ENCODE data around the gene OXTR. TPM values are rescaled to one million over a fixed set of nuclear protein-coding genes. Genes with fewer than 3 reads are reported as not detected.

OXTR gene
- total RNA-seq, 1 experiment from 2014 or later = 3.6 TPM

DNA sequence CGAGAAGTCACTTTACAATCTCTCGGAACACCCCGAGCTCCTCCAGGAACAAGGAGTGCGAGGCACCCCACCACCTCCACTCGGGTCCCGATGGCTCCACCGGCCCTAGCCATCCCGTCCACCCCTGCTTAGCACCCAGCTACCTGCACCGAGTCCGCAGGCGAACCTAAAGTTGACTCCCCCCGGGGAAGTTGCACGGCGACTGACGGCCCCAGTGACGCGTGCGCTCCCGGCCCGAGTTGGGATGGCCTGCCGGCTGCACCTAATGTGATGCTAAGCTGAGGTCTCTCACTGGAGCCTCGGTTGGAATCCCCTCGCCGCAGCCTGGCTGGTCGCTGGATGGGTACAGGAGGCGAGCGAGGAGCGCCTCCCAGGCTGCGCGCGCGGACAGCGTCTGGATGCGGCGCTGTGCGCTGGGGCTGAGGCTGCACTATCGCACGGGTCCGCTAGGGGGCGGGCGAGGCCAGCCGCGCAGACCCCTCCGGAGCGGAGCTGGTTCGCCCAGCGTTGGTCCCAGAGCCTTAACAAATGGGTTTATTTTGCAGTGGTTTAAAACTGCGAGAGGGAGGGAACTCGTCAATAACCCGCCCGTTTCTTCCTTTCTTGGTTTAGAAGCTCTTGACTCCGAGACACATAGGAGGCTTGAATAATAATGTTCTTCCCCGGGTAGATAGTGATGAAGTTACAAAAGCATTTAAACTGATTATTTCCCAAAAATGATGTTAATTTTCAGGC lies at the start of gene OXTR (continued):
- TF ChIP-seq, protein P1, sequence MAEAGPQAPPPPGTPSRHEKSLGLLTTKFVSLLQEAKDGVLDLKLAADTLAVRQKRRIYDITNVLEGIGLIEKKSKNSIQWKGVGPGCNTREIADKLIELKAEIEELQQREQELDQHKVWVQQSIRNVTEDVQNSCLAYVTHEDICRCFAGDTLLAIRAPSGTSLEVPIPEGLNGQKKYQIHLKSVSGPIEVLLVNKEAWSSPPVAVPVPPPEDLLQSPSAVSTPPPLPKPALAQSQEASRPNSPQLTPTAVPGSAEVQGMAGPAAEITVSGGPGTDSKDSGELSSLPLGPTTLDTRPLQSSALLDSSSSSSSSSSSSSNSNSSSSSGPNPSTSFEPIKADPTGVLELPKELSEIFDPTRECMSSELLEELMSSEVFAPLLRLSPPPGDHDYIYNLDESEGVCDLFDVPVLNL (CRISPR knock-in tag; IDR thresholded peaks at IDR 0.05; ENCODE audit: borderline replicate concordance, low read depth) = no peak
- TF ChIP-seq EMX1 (CRISPR knock-in tag; IDR thresholded peaks at IDR 0.05) = no peak
- TF ChIP-seq ZNF317 (CRISPR knock-in tag; IDR thresholded peaks at IDR 0.05; ENCODE audit: borderline replicate concordance, low read depth) = no peak
- TF ChIP-seq FOXJ3 (CRISPR knock-in tag; IDR thresholded peaks at IDR 0.05; ENCODE audit: borderline replicate concordance) = no peak
- TF ChIP-seq OVOL2 (CRISPR knock-in tag; IDR thresholded peaks at IDR 0.05; ENCODE audit: borderline replicate concordance) = no peak
- TF ChIP-seq CREM (CRISPR knock-in tag; IDR thresholded peaks at IDR 0.05) = no peak
- TF ChIP-seq, protein P2, sequence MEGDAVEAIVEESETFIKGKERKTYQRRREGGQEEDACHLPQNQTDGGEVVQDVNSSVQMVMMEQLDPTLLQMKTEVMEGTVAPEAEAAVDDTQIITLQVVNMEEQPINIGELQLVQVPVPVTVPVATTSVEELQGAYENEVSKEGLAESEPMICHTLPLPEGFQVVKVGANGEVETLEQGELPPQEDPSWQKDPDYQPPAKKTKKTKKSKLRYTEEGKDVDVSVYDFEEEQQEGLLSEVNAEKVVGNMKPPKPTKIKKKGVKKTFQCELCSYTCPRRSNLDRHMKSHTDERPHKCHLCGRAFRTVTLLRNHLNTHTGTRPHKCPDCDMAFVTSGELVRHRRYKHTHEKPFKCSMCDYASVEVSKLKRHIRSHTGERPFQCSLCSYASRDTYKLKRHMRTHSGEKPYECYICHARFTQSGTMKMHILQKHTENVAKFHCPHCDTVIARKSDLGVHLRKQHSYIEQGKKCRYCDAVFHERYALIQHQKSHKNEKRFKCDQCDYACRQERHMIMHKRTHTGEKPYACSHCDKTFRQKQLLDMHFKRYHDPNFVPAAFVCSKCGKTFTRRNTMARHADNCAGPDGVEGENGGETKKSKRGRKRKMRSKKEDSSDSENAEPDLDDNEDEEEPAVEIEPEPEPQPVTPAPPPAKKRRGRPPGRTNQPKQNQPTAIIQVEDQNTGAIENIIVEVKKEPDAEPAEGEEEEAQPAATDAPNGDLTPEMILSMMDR (IDR thresholded peaks at IDR 0.05) = peak; percentile 100
- TF ChIP-seq, protein P3, sequence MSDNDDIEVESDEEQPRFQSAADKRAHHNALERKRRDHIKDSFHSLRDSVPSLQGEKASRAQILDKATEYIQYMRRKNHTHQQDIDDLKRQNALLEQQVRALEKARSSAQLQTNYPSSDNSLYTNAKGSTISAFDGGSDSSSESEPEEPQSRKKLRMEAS (CRISPR knock-in tag; IDR thresholded peaks at IDR 0.05) = no peak; the same call in 1 of the 2 replicates
- peak; percentile 56; the same call in 1 of the 2 replicates for TF ChIP-seq FOXP1 (CRISPR knock-in tag; IDR thresholded peaks at IDR 0.05; ENCODE audit: borderline replicate concordance)
- TF ChIP-seq, protein P4, sequence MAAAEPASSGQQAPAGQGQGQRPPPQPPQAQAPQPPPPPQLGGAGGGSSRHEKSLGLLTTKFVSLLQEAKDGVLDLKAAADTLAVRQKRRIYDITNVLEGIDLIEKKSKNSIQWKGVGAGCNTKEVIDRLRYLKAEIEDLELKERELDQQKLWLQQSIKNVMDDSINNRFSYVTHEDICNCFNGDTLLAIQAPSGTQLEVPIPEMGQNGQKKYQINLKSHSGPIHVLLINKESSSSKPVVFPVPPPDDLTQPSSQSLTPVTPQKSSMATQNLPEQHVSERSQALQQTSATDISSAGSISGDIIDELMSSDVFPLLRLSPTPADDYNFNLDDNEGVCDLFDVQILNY (CRISPR knock-in tag; IDR thresholded peaks at IDR 0.05) = no peak
- no peak for TF ChIP-seq KAT7 (CRISPR knock-in tag; IDR thresholded peaks at IDR 0.05; ENCODE audit: borderline replicate concordance)
- TF ChIP-seq, protein P5, sequence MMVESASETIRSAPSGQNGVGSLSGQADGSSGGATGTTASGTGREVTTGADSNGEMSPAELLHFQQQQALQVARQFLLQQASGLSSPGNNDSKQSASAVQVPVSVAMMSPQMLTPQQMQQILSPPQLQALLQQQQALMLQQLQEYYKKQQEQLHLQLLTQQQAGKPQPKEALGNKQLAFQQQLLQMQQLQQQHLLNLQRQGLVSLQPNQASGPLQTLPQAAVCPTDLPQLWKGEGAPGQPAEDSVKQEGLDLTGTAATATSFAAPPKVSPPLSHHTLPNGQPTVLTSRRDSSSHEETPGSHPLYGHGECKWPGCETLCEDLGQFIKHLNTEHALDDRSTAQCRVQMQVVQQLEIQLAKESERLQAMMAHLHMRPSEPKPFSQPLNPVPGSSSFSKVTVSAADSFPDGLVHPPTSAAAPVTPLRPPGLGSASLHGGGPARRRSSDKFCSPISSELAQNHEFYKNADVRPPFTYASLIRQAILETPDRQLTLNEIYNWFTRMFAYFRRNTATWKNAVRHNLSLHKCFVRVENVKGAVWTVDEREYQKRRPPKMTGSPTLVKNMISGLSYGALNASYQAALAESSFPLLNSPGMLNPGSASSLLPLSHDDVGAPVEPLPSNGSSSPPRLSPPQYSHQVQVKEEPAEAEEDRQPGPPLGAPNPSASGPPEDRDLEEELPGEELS (CRISPR knock-in tag; IDR thresholded peaks at IDR 0.05) = 0 out of 2 replicates have a peak, but pooled peaks have one; percentile 19
- 0 out of 2 replicates have a peak, but pooled peaks have one; percentile 14 for TF ChIP-seq ZNF121 (CRISPR knock-in tag; IDR thresholded peaks at IDR 0.05)
- no peak for TF ChIP-seq GRHL2 (CRISPR knock-in tag; IDR thresholded peaks at IDR 0.05; ENCODE audit: insufficient replicate concordance, severe bottlenecking)
- TF ChIP-seq ZNF416 (CRISPR knock-in tag; IDR thresholded peaks at IDR 0.05) = no peak
- TF ChIP-seq MXD4 (CRISPR knock-in tag; IDR thresholded peaks at IDR 0.05; ENCODE audit: borderline replicate concordance) = no peak
- TF ChIP-seq, protein P6, sequence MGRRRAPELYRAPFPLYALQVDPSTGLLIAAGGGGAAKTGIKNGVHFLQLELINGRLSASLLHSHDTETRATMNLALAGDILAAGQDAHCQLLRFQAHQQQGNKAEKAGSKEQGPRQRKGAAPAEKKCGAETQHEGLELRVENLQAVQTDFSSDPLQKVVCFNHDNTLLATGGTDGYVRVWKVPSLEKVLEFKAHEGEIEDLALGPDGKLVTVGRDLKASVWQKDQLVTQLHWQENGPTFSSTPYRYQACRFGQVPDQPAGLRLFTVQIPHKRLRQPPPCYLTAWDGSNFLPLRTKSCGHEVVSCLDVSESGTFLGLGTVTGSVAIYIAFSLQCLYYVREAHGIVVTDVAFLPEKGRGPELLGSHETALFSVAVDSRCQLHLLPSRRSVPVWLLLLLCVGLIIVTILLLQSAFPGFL (CRISPR knock-in tag; IDR thresholded peaks at IDR 0.05; ENCODE audit: borderline replicate concordance) = no peak
- TF ChIP-seq, protein P7, sequence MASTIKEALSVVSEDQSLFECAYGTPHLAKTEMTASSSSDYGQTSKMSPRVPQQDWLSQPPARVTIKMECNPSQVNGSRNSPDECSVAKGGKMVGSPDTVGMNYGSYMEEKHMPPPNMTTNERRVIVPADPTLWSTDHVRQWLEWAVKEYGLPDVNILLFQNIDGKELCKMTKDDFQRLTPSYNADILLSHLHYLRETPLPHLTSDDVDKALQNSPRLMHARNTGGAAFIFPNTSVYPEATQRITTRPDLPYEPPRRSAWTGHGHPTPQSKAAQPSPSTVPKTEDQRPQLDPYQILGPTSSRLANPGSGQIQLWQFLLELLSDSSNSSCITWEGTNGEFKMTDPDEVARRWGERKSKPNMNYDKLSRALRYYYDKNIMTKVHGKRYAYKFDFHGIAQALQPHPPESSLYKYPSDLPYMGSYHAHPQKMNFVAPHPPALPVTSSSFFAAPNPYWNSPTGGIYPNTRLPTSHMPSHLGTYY (CRISPR knock-in tag; IDR thresholded peaks at IDR 0.05) = no peak
- TF ChIP-seq ETV6 (CRISPR knock-in tag; IDR thresholded peaks at IDR 0.05) = peak; percentile 69; the same call in 1 of the 2 replicates
- TF ChIP-seq NFYB (CRISPR knock-in tag; conservative IDR thresholded peaks at IDR 0.05; ENCODE audit: low read depth) = no peak
- TF ChIP-seq ATF1 (CRISPR knock-in tag; IDR thresholded peaks at IDR 0.05) = peak; percentile 52; the same call in 1 of the 2 replicates
- no peak for TF ChIP-seq HMGA2 (CRISPR knock-in tag; IDR thresholded peaks at IDR 0.05)
- TF ChIP-seq TEAD4 (CRISPR knock-in tag; IDR thresholded peaks at IDR 0.05) = no peak
- TF ChIP-seq CBFB (CRISPR knock-in tag; IDR thresholded peaks at IDR 0.05; ENCODE audit: low read depth) = 0 out of 2 replicates have a peak, but pooled peaks have one; percentile 56
- TF ChIP-seq TCF7 (CRISPR knock-in tag; IDR thresholded peaks at IDR 0.05; ENCODE audit: low read depth) = no peak
